Measurements from ENCODE around the gene DEGS2. TPM values are rescaled to one million over a fixed set of nuclear protein-coding genes. Genes with fewer than 3 reads are reported as not detected.

DEGS2 gene
- total and polyA plus RNA-seq, 2 experiments from 2014 or later, result 0.63 to 2.2 TPM

DNA sequence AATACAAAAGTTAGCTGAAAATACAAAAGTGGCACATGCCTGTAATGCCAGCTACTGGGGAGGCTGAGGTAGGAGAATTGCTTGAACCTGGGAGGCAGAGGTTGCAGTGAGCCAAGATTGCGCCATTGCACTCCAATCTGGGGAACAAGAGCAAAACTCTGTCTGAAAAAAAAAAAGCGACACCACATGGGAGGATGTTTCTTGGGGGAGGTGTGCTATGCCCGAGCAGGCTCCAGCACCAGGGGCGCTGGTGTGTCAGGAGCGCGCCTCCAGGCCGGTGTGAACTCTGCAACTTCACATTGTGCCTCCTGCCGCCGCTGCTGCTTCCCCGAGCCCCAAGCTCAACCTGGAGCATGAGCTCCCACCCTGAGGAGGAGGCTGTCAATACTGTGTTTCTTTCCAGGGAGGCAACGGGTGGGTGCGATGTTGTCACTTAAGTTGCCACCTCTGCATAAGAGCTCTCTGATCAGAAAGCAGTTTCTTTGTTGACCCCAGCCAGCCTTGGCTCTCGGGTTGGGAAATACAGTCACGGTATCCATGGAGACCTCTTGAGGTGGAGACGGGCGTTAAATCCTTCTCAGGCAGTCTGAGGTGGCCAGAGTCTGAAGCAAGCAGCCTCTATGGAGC is 18.9 kb downstream of the DEGS2 start:
- Histone ChIP-seq H2AFZ (no peak overlapping the region), H3K36me3 (ENCODE audit: insufficient read depth) (no peaks in the 10 kb centered on the region), H3K4me3 (no peak overlapping the region), H3F3A (replicated peaks; ENCODE audit: low read depth) (no peaks in the 10 kb centered on the region), H3K79me2 (replicated peaks; ENCODE audit: insufficient read depth) (no peaks in the 10 kb centered on the region), H3K4me2 (peak overlapping the region; percentile 29; the same call in 1 of the 2 replicates), H3K27ac (ENCODE audit: low read depth) (peak overlapping the region; percentile 7), H4K20me1 (replicated peaks; ENCODE audit: insufficient read depth) (no peaks in the 10 kb centered on the region), H3K4me1 (ENCODE audit: insufficient read depth) (peaks cover 4% of the 10 kb centered on the region; the same call in 1 of the 2 replicates), H3K27me3 (ENCODE audit: insufficient read depth) (no peaks in the 10 kb centered on the region), H3K9me2 (ENCODE audit: insufficient read depth) (no peaks in the 10 kb centered on the region)
- peak; percentile 89 for ATAC-seq
- TF ChIP-seq NANOG (IDR thresholded peaks at IDR 0.05; ENCODE audit: borderline replicate concordance) (no peak), EZH2 (IDR thresholded peaks at IDR 0.05; ENCODE audit: low read depth, unreplicated experiment) (no peak), CREB1 (CRISPR knock-in tag; IDR thresholded peaks at IDR 0.05; ENCODE audit: low read depth) (no peak), EZH2phosphoT487 (IDR thresholded peaks at IDR 0.05; ENCODE audit: unreplicated experiment) (no peak)
- TF ChIP-seq, protein P1, sequence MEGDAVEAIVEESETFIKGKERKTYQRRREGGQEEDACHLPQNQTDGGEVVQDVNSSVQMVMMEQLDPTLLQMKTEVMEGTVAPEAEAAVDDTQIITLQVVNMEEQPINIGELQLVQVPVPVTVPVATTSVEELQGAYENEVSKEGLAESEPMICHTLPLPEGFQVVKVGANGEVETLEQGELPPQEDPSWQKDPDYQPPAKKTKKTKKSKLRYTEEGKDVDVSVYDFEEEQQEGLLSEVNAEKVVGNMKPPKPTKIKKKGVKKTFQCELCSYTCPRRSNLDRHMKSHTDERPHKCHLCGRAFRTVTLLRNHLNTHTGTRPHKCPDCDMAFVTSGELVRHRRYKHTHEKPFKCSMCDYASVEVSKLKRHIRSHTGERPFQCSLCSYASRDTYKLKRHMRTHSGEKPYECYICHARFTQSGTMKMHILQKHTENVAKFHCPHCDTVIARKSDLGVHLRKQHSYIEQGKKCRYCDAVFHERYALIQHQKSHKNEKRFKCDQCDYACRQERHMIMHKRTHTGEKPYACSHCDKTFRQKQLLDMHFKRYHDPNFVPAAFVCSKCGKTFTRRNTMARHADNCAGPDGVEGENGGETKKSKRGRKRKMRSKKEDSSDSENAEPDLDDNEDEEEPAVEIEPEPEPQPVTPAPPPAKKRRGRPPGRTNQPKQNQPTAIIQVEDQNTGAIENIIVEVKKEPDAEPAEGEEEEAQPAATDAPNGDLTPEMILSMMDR (conservative IDR thresholded peaks at IDR 0.05; ENCODE audit: low read depth in 2 of 2), result peak; percentile 53 to 67
- peak; percentile 90 for DNase-seq (ENCODE audit: low spot score)
- no peak overlapping the region for H3K27ac Mint-ChIP-seq
- H3K9me3 Mint-ChIP-seq, result no peaks in the 10 kb centered on the region; the same call in 2 of the 3 replicates
- H3K27me3 Mint-ChIP-seq (ENCODE audit: insufficient read depth, low read depth, poor library complexity), result peaks cover 8% of the 10 kb centered on the region
- peak overlapping the region; percentile 24; the same call in 1 of the 3 replicates for H3K4me3 Mint-ChIP-seq
- H3K36me3 Mint-ChIP-seq (ENCODE audit: low read depth), result no peaks in the 10 kb centered on the region; the same call in 2 of the 3 replicates
- peaks cover 9% of the 10 kb centered on the region for H3K4me1 Mint-ChIP-seq

DNA sequence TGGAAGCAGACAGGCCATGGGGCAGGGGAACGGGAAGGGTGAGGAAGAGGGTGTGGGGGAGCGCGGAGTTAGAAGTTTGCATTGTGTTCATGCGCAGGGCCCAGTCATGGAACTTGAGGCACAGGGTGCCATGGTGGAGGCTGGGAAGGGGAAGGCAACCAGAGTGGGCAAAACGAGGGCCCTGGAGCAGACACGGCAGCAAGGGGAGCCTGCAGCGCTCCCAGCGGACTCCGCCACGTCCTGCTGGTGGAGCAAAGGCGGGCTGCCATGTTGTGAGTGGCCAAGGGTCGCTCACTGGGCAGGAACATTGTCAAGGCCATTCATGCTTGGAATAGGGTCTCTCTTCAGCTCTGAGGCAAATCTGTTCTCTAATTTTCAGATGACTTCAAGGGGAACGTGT is 20.5 kb downstream of the DEGS2 start:
- Mint-ChIP-seq H3K4me1 (peaks cover 9% of the 10 kb centered on the region), H3K27ac (no peak overlapping the region), H3K4me3 (no peak overlapping the region), H3K27me3 (ENCODE audit: insufficient read depth, low read depth, poor library complexity) (peaks cover 8% of the 10 kb centered on the region), H3K9me3 (no peaks in the 10 kb centered on the region; the same call in 2 of the 3 replicates), H3K36me3 (ENCODE audit: low read depth) (no peaks in the 10 kb centered on the region; the same call in 2 of the 3 replicates)
- Histone ChIP-seq H3K4me2 (no peak overlapping the region), H3K36me3 (ENCODE audit: insufficient read depth) (no peaks in the 10 kb centered on the region), H4K20me1 (replicated peaks; ENCODE audit: insufficient read depth) (no peaks in the 10 kb centered on the region), H3K4me3 (no peak overlapping the region), H2AFZ (no peak overlapping the region), H3K27me3 (ENCODE audit: insufficient read depth) (no peaks in the 10 kb centered on the region), H3K4me1 (ENCODE audit: insufficient read depth) (peaks cover 4% of the 10 kb centered on the region; the same call in 1 of the 2 replicates), H3K27ac (ENCODE audit: low read depth) (no peak overlapping the region), H3K9me2 (ENCODE audit: insufficient read depth) (no peaks in the 10 kb centered on the region), H3F3A (replicated peaks; ENCODE audit: low read depth) (no peaks in the 10 kb centered on the region), H3K79me2 (replicated peaks; ENCODE audit: insufficient read depth) (no peaks in the 10 kb centered on the region)
- no peak for ATAC-seq
- DNase-seq (ENCODE audit: low spot score), result no peak
- TF ChIP-seq JUNB (IDR thresholded peaks at IDR 0.05; ENCODE audit: unreplicated experiment) (no peak), EZH2 (IDR thresholded peaks at IDR 0.05; ENCODE audit: low read depth, unreplicated experiment) (no peak), POLR2AphosphoS5 (IDR thresholded peaks at IDR 0.05; ENCODE audit: low read depth) (no peak), STAT1 (IDR thresholded peaks at IDR 0.05; ENCODE audit: unreplicated experiment) (no peak), CREB1 (CRISPR knock-in tag; IDR thresholded peaks at IDR 0.05; ENCODE audit: low read depth) (no peak), NANOG (IDR thresholded peaks at IDR 0.05; ENCODE audit: borderline replicate concordance) (no peak), ZNF331 (CRISPR knock-in tag; IDR thresholded peaks at IDR 0.05; ENCODE audit: low read depth) (no peak)
- TF ChIP-seq, protein P2, sequence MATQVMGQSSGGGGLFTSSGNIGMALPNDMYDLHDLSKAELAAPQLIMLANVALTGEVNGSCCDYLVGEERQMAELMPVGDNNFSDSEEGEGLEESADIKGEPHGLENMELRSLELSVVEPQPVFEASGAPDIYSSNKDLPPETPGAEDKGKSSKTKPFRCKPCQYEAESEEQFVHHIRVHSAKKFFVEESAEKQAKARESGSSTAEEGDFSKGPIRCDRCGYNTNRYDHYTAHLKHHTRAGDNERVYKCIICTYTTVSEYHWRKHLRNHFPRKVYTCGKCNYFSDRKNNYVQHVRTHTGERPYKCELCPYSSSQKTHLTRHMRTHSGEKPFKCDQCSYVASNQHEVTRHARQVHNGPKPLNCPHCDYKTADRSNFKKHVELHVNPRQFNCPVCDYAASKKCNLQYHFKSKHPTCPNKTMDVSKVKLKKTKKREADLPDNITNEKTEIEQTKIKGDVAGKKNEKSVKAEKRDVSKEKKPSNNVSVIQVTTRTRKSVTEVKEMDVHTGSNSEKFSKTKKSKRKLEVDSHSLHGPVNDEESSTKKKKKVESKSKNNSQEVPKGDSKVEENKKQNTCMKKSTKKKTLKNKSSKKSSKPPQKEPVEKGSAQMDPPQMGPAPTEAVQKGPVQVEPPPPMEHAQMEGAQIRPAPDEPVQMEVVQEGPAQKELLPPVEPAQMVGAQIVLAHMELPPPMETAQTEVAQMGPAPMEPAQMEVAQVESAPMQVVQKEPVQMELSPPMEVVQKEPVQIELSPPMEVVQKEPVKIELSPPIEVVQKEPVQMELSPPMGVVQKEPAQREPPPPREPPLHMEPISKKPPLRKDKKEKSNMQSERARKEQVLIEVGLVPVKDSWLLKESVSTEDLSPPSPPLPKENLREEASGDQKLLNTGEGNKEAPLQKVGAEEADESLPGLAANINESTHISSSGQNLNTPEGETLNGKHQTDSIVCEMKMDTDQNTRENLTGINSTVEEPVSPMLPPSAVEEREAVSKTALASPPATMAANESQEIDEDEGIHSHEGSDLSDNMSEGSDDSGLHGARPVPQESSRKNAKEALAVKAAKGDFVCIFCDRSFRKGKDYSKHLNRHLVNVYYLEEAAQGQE (IDR thresholded peaks at IDR 0.05; ENCODE audit: unreplicated experiment), result no peak
- TF ChIP-seq, protein P1 (conservative IDR thresholded peaks at IDR 0.05; ENCODE audit: low read depth in 2 of 2), result no peak
